Fibroblast of skin of left quadriceps (primary cell): ENCODE data around the gene RYR3.

ENCODE experiments used
- DNase-seq, 2 experiments: peaks; one replicate each; pipeline ENCODE4 v3.0.0-alpha.2; 2013; ENCODE audit warnings: low read depth in 2 of 2

Gene RYR3

DNA sequence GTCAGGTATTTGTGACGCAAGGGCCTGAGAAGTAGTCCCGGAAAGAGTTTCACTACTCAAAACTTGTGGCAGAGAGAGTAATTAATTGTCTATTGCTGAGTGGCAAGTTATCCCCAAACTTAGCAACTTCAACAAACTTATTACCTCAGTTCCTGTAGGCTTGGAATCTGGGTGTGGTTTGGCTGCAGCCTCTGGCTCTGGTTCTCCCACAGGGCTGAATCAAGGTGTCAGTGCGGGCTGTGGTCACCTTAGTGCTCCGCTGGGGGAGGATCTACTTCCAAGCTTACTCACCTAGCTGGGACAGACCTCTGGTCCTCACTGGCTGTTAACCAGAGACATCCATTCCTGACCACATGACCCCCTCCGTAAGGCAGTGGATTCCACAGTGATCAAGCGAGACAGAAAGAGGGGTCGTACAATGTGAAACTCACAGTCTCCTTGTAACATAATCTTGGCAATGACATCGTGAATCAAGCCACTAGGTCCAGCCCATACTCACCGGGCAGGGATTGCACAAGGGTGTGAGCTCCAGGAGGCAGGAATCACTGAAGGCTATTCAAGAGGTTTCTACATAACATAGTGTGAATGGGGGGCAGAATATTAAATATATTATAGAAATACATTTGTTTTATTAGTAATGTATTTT lies 138.3 kb downstream of the RYR3 start:
- no peak for DNase-seq

DNA sequence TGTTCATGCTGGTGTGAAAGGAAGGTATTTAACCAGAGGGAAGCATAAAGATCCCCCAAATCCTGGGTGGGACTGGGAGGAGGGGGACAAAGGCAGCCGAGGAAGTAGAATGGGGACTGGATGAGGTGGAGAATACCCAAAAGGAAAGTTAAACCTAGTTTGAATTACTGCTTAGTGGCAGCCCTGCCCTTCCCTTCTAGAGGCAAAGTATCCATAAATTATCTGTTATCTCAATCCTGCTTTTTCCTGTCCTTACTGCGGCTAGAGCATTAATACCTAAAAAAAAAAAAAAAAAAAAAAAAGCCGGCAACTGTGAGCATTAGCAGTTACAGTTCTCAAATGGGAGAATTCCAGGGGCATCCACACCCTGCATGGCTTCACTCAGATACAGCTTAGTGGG lies 139.0 kb downstream of the RYR3 start:
- DNase-seq = no peak

DNA sequence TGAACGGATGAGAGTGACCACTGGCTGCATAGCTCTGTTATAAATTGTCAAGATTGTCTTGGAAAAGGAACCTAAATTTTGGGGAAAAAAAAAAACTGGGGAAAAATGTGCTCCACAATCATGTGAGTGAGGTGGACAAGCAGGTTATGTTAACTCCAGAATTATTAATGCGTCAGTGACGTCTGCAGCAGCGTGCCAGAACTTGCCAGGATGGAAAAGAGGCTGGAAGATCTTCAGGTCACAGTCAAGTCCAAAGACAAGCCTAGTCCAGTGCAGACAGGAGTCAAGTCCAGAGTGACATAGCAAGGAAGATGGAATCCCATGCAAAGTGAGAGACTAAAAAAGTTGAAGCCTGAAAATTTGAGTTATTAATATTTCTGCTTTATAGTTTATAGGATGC lies 140.6 kb downstream of the RYR3 start:
- no peak for DNase-seq

DNA sequence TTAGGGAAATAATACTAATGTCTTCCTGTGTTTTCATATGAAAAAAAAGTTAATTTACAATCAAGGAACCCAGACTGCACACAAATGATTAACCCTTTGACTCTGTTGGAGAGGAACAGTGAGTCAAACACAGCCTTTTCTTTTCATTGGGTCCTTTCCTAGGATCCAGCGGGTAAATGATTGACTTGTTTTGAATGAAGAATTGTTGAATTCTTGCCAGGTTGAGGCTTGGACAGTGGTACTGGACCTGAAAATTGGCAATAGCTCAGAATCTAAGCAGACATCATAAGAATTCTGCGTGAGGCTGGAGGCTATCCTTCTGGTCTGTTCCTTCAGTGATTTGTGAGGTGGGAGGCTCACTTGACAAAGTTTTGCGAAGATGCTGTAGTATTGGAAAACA lies 143.0 kb downstream of the RYR3 start:
- DNase-seq = no peak

DNA sequence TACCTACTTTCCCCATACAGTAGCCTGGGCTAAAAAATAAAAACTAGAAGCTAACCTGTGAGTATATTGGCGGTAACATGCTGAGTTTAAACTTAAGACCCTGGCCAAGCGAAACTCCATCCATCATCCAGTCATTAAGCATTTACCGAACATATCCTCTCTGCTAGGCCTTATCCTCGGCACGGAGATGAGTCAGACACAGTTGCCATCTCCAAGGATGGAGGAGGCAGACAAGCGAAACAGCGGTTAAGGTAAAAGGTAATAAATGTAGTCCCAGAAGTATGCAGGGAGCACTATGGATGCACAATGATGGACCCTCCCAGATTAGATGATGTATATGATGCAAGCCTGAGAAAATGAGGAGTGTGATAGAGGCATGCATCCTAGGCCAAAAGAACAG lies 143.6 kb downstream of the RYR3 start:
- no peak for DNase-seq

DNA sequence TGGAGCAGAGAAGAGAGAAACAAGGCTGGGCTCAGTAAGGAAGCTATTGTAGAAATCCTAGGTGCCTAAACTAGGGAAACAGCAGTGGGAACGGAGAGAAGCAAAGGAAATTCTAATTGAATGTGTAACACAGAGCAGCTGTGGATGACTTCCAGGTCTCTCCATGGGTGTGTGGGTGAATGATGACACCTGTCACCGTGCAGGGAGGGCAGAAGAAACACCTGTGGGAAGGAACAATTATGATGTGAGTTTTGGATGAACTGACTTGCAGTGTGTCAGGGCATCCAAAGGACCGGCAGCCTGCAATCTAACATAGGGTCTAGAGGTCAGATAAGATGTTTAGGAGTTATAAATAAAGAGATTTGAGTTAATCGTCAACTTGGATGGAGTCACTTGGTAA lies 144.2 kb downstream of the RYR3 start:
- DNase-seq = no peak

DNA sequence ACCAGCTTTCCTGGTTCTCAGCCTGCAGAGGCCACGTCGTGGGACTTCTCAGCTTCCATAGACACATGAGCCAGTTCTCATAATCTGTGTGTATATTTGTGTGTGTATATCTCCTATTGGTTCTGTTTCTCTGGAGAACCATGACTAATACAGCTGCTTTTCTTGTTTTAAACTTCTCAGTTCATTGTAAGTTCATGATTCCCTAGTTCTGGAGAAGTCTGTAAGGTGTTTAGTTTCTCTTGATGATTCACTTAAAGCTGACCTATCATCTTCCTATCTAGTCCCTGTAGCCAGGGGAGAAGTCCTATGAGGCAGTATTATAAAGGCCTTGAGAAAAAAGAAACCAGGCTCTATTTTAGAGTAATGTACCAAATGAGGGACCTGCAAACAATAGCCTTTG lies 147.7 kb downstream of the RYR3 start:
- DNase-seq = no peak

DNA sequence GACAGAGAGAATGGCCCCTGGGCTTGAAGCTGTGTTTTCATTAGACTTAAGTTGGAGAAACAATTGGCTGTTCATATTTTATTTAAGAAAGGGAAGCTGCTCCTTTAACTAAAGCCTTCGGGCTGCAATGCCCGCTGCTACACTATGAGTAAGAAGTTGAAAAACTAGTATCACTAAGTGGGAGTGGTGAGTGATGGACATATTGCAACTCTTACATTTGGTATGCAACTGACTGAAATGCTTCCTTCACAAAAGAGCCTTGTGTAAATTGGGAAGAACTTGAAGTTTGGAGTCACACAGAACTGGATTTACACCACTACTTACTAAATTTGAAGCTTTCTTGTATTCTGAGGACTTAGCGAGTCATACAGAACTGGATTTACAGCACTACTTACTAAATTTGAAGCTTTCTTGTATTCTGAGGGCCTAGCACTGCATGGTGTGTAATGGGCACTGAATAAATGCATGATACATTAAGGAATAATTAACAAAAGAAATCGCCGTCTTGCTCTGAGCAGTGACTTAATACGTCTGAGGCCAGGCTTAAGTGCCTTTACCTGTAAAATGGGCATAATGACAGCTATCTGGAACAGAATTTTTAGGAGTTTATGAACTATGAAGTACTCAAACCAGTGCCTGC lies 149.5 kb downstream of the RYR3 start:
- DNase-seq = no peak

DNA sequence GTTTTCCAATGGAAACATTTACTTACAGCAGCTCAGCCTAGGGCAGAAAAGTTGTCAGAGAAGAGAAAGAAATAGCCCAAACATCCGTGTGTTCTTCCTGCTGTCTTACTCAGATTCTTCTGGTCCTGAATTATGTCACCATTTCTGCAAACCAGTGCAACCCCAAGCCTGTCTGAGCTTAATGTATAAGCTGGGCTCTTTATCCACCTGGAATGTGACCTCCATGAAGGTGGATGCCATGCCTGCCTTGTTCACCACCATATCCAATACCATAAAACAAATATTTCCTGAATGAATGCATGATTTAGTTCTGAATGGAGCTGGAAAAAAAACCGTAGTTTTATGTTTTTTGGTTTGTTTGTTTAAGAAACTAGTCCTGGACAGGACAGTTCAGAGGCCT lies 150.9 kb downstream of the RYR3 start:
- DNase-seq = no peak

DNA sequence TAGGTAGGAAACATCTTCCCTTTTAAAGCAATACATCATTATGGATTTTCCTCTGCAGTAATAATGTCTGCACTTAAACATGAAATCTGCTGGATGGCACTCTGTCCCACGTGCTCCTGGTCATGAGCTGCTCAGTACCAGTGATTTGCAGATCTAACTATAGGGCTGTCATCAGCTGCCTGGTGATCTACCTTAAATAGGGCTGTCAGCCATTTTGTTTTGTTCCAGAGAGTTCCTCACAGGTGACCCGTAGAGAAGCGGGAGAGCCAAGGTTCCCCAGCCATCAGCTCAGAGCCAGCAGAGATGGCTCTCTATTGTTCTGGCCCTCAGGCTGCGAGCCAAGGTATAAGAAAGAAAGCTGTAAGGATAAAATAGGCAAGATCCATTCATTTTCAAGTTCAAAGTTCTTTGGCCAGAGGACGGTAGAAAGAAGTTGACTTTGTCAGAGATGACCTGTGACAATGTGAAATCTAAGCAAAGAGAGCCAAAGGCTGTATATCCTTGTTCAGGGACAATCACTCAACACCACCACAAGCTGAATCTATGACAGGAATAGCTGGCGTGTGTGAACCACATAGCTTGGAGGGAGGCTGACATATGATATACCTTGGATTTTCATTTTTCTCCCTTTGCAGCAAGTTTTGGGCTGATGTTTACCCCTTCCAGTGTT lies 156.5 kb downstream of the RYR3 start:
- DNase-seq = no peak

DNA sequence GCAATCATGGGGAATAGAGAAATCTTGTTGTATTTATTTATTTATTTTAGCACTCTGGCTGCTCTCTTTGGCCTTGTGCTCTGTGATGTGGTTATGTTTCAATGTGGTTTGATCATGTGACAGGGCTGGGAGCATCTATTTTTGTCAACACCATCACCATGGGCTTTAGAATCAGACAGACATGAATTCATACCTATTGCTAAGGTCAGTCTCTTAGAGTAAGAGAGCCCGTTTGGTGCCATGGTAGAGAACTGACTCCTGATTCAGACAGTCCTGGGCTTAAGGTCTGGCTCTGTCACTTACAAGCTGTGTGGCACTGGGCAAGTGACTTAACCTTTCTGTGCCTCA lies 157.0 kb downstream of the RYR3 start:
- no peak for DNase-seq

DNA sequence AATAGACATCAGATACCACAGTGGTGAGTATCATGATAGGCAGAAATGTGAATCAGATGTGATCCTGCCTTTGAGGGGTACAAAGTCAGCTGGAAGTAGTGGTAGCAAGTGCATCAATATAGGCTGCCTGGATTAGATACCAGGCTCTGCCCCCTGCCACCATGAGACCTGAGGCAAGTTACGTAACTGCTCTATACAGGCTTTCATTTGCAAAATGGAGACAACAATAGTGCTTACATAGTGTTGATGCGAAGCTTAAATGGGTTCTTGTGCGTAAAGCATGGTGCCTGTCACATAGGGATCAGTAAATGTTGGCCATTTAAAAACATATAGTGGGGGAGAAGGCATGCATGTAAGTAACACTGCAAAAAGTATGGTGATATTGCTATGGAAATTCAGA lies 158.0 kb downstream of the RYR3 start:
- no peak for DNase-seq

DNA sequence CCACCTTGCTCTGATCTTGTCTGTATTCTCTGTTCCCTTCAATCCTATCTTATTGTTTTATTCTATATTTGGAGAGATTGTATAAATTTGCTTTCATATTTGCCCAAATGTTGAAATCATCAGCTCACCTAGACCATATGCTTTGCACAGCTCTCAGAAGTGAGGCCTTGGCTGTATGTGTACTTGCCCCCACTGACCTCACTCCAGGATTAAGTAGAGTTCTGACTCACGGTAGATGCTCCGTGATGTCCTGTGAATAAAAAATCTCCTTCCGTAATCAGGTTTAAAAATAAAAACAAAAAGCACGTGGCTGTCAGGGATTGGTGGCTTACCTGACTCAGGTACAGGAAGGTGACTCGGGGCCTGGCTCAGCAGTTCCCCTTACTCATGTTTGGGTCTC lies 162.2 kb downstream of the RYR3 start:
- no peak for DNase-seq

DNA sequence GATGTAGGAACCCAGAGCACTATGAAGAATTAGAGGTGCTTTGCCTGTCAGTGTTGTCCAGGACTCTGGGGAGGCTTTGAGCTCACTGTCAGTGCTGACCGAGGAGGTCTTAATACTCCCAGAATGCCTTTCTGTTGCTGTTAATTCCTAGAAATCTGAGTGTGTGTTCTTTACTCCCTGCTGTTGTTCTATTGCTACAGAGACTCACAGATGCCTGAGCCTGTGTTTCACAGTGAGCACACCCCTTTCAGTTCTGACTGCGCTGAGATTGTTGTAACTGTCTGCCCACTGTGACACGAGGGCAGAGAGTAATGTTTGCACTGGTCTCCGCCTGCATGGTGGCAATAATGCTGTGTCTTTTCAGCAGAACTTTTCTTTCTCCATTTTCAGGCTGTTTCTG lies 162.9 kb downstream of the RYR3 start:
- no peak for DNase-seq

DNA sequence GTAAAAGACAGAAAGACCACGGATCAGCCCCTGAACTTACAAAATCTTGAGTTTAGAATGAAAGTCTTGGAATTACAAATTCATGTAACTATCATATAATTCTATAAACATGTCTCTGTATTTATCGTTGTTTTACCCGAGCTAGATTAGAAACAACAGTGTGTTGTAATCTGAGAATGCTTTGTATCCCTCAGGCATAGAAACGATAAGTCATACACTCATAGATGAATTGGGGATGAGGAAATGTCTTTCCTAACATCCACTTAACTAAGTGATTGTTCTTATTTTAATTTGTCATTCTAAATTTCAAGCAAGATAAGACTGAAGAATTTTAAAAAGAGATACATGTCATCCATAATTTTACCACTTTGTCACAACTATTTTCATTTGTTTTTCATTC lies 165.3 kb downstream of the RYR3 start:
- DNase-seq = no peak

DNA sequence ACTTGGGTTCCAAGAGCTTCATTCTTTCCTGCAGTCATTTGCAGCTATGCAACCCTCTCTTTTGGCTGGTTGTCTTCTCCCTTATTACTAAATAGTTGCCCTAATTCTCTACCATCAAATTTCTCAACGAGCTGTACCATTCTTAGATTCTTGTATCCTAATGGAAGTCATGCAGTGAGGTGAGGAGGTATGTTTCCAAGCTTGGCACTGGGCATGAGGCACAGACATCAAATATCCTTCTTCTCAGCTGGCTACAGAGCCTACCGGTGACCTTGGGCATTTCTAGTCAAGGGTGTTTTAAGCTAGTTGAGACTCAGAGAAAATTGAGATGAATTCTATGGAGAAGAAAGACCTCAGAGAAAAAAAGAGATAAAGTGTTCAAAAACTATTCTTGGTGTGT lies 166.1 kb downstream of the RYR3 start:
- no peak for DNase-seq

DNA sequence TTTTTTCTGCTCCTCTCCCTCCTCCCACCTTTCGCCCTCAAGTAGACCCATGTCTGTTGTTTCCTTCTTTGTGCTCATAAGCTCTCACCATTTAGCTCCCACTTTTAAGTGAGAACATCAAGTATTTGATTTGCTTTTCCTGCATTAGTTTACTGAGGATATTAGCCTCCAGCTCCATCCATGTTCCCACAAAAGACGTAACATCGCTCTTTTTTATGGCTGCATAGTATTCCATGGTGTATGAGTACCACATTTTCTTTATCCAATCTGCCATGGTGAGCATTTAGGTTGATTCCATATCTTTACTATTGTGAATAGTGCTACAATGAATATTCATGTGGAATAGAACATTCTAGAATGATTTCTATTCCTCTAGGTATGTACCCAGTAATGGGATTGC lies 178.6 kb downstream of the RYR3 start:
- no peak for DNase-seq

DNA sequence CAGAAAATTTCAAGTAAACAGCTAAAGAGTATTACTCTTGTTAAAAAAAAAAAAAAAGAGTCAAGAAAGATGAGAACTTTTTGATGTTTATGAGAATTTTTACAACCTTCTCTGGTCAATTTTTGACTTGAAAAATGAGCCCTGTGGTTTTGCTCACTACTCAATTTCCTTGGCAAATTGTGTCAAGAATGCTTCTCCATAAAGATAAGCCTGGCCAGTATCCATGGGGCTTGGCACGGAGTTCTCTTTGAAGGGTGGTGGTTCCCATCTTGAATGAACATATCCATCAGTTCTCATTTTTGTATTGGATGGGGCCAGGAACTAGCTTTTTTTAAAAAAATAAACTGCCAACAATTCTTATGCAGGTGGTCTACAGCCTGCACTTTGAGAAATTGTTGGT lies 179.9 kb downstream of the RYR3 start:
- no peak for DNase-seq

DNA sequence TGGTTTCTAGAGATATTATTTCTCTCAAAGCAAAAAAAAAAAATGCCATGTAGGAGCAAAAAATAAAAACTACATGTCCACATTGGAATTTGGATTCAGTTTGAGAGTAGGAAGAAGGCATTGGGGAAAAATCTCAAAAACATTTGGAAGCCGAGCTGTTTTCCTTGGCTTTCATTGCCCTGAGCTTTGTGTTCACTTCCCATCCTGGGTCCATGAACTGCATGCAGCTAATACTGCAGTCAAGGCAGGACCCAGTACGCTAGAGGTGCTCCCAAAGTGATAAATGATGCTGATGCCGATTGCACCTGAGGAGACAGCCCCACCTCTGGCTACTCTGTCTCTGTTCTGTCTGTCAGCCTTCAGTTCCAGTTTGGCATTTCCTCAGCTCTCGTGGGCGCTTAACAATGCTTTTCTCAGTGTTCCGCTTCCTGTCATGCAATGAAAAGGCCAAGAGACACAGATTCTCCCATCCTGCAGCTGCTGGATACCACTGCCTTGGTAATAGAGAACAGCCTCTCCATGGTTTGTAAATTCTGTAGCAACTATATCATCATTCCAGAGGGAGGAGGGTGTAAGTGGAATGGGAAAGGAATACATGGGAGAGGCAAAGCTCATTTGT lies 181.8 kb downstream of the RYR3 start:
- no peak for DNase-seq

DNA sequence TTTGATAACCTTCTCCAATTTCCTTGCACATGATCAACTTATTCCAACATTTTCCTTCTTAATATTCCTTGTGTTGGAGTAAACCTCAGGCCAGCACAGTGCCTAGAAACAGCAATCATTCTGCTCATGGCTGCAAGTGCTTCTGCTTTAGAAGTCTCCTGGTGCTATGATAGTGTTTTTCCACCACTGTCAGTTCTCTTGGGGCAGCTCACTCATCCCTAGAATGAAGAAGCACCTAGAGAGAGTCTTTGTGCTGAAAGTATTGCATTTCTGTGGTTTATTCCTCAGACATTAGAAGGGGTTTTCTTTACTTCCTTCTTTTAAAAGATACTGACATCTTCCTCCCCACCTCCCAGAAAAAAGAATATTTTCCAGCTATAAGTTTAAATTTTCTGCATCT lies 183.5 kb downstream of the RYR3 start:
- no peak for DNase-seq

DNA sequence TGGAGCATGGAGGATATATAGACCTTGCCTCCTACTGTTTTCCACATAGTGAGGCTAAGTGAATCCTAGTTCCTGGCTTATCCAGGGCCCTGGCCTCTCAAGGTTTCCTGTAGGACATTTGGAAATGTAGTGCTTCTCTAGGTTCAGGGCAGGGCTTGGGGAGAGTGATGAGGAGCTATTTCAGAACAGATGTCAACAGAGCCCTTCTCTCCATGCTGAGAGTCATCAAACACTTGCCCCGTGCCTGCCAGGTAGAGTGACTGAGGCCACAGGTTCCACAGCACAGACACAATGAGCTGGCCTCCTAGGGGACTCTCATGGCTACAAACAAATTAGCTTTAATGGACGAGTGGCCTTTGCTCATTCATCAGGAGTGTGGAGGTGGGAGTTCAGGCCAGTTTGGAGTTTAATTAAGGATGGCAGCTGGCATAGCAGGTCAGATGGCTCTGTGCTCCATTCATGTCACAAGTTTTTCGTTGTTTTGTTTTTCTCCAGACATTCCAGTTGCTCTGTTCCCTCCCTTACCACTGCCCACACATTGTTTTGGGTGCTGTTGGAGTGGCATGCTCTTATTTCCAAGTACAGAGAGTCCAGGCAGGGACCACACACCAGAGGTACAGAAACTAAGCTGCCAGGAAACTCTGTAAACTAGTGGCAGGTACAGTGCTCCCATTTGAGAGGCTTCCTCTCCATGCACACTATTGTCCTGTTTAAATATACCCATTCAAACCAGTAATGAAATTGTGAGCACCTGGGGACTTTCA lies 189.8 kb downstream of the RYR3 start:
- no peak for DNase-seq

DNA sequence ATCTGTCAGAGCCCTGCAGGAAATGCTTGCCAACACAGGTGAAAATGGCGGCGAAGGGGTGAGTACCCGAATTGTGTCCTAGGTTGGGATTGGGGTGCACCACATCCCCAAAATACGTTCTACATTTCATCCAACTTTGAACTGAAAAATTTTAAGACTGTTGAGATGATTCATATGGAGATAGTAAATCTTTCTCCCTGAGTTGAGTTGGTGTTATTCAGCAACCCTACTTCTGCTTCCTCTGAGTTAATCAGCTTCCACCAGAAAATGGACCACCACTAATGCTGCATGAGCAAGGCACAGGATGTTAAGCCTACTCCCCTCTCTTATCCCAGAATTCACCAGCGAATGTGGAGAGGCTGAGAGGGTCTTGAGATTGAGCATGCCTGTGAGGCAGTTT lies 192.9 kb downstream of the RYR3 start:
- DNase-seq = no peak
